GM21576 (cell line): ENCODE data around the gene TSPAN7.

Experiments
- ATAC-seq: cut with Tn5 transposase; IDR thresholded peaks from one replicate; pipeline ENCODE4 v1.9.1; 2021; ENCODE audit warnings: mild to moderate bottlenecking, moderate library complexity; ENCODE audit not compliant: unreplicated experiment

Gene TSPAN7

DNA sequence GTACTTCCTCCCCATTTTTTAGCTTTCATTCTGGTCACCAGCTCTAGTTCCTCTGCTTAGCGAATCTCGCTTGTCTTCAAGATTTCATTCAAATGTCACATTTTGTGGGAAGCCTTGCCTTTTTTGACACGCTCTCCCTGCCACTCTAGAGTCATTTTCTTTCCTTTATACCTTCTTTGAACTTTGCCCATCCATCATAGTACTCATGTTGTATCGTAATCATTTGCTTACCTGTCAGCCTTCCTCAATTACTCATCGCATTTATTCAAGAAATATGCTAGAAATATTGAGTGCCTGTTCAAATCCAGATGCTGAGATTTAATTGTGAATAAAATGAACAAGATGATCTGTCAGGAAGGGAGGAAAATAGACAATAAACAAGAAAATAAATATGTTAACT lies 21.8 kb downstream of the TSPAN7 start:
- no peak for ATAC-seq

- ATAC-seq, result no peak
Observed at GRCh38 chrX:38594434-38594833, 33.1 kb downstream of the TSPAN7 start.

- no peak for ATAC-seq
Observed at GRCh38 chrX:38595801-38596200, 34.5 kb downstream of the TSPAN7 start.

DNA sequence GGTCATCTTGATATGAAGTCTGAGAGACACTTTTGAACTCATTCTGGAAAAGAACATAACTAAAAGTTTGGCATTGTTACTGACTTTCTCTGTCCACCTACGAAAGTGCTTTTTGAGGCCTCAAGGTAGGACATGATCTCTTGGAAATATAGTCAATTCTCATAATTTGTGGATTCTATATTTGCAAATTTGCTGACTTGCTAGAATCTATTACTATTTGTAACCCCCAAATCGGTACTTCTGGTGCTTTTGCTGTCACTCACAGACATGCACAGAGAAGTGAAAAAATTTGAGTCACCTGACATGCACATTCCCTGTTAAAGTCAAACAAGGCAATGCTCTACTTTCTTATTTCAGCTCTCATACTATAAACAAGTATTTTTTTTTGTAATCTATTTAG lies 35.6 kb downstream of the TSPAN7 start:
- no peak for ATAC-seq

DNA sequence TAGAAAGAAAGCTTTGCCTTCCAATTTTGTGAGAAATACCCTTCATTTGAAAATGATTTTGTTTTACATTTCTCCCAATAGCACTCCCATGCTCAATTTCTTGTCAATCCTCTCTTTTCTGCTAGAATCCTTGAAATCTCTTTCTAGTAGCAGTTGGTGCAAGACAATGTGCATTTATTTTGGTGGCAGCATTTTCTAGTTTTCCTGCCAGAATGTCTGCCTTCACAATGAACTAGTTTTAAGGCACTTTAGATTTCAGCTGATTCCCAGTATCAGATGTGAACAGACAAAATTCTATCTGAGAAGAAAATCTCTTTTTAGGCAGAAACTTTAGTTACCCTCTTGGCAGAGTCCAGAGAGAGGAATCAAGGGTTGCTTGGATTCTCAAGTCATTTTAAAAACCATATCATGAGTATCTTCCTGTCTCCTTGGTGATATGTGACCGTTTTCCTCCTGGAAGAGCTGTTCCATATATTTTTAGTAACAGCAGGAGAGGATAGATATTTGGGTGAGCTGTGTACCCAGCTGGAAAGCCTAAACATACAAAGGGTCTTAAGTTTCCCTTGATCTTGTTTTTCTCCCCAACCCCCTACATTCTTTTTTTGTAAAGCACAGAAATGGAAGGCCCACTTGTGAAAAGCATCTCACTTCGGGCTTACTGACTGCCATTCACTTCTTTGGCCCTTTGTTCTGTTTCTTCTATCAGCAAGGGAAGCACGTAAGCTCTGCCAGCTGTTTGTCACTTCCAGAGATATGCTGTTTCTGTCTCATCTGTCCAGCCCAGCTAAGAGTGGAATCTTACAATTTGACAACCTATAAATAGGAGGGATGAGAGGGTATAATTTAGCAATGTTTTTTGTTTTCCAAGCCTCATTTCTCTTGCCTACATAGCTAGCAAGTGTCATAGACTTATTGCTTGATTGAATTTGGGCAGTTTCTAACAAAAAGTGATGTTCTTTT lies 38.7 kb downstream of the TSPAN7 start:
- no peak for ATAC-seq

DNA sequence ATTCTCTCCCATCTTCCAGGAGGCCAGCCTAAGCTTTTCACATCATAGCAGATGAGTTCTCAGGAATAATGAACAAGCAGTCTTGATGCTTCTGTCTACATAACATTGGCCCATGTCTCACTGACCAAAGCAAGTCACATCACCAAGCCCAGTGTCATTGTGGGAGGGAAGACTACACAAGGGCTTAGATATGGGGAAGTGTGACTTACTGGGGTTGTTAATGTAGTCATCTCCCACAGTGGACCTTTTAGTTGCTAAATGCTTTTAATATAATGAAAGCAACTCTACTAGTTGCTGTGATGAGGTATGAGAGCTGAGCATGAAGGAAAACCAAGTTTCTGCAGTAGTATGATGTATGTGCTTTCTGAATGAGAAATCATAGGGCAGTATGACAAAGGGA lies 40.5 kb downstream of the TSPAN7 start:
- ATAC-seq, result no peak

- no peak for ATAC-seq
Observed at GRCh38 chrX:38606821-38607220, 45.5 kb downstream of the TSPAN7 start.

- ATAC-seq, result no peak
Observed at GRCh38 chrX:38607976-38608375, 46.6 kb downstream of the TSPAN7 start.

DNA sequence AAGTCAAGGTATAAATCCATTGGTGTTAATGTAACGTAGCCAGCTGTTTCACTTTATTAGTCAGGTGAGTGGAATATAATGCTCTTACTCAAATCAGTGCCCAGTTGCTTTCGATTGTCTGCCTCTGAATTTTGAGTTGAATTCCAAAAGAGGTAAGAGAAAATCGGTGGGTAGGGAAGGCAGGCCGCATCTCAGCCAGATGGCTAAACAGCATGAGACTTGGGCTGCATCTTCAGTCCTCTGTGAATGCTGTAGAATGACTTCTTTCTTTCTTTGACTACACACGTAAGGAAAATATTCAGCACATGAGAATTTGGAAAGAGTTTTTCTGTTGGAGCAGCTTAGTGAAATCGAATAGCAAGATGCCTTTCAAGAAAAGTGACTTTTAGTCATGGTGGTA lies 49.5 kb downstream of the TSPAN7 start:
- no peak for ATAC-seq

GRCh38 chrX:38612281-38612680 lies 50.9 kb downstream of the TSPAN7 start:
- no peak for ATAC-seq

DNA sequence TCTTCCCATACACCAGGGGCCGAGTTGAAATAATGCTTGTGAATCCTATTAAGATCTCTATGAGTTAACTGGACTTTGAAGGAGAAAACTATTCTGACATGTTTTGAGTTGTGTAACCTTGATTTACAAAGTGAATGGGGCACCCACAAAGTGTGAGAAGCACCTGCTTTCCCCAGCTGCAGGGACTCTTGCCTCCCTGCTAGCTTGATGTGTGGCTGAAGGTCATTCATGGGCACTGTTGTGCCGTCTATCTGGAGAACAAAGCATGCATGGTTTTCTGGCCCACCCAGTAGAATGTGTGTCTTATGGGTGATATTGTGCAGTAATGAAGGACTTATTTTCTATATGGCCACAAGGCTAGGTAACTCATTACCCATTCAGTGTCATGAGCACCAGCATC lies 53.1 kb downstream of the TSPAN7 start:
- no peak for ATAC-seq

DNA sequence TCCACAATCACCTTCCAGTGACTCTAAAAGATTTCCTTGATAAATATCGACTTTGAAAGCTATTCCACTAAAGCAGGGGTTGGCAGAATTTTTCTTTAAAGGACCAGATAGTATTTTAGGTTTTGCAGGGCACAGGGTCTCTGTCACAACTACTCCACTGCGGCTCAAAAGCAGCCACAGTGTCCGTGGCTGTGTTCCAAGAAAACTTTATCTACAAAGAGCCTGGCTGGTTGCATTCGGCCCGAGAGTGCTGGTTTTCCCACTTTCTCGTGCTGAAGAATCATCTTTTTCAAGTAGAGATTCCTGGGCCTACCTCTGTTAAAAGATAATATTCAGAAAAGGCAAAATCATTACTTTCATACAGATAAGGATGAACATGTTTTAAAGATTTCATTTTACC lies 55.6 kb downstream of the TSPAN7 start:
- no peak for ATAC-seq

- no peak for ATAC-seq
Observed at GRCh38 chrX:38618180-38618579, 56.8 kb downstream of the TSPAN7 start.

DNA sequence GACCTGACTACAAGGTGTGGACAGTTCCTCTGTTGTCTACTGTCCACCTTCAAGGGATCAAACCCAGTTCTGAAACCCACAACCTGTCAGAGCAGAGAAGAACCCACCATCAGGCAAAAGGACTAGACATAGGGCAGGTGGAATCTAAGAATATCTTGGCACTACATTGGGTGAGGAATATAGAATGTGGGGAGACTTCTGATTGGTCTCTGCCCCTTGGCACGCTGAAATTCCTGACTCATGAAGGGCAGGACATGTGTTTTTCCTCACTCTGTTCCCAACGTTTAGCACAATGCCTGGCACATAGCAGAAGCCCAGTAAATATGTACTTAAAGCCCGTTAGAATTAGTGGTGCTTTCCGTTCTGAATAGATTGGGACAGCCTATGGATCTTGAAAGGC lies 59.3 kb downstream of the TSPAN7 start:
- no peak for ATAC-seq

- no peak for ATAC-seq
Observed at GRCh38 chrX:38626296-38626695, 65.0 kb downstream of the TSPAN7 start.

GRCh38 chrX:38627683-38628082 lies 66.3 kb downstream of the TSPAN7 start:
- peak; percentile 96 for ATAC-seq

DNA sequence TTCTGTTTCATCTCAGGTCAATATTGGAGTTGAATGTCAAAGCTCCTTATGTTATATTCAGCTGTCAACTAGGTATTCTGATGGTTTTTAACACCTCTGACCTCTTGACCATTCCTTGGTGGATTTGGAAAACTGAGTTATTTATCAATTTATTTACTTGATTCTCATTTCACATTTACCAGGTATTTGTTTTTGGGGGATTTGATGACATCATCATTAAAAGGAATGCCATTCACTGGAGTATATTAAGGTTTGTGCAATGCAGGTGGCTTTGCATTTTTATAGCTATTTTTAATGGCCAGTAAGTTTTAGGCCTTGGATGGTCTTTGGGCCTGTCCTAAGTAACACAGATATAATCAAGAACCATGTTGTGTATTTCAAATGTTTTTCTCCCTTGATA lies 67.2 kb downstream of the TSPAN7 start:
- no peak for ATAC-seq

GRCh38 chrX:38632516-38632915 lies 71.2 kb downstream of the TSPAN7 start:
- ATAC-seq, result no peak

- no peak for ATAC-seq
Observed at GRCh38 chrX:38634665-38635064, 73.3 kb downstream of the TSPAN7 start.

- ATAC-seq, result no peak
Observed at GRCh38 chrX:38636949-38637819, 75.8 kb downstream of the TSPAN7 start.

DNA sequence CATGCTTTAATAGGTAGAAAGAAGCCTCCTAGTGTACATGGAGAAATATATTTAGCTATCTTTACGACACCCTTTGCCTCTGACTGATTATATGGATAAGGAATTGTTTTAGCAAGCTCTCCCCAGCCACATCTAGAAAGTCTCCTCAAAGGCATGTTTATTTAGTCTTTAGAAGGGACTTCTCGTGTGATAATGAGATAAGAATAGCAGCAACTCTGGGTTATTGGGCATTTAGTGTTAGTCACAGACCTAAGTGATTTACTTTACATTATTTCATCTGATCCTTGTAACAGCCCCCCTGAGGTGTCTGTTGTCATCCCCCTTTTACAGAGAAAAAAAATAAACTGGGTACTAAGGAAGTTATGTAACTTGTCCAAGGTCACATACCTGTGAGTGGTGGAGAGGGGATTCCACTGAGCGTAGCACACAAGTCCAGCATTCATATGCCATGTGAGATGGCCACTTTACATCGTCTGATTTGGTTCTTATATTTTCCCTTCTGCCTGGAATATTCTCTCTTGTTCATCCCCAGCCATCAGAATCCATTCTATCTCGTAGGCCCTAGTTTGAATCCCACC lies 77.7 kb downstream of the TSPAN7 start:
- ATAC-seq, result no peak
